Femur (tissue), 1 donor: ENCODE measurements around the gene ICAM4.

Source experiments
- DNase-seq: peaks from one replicate; pipeline ENCODE4 v3.0.0-alpha.2; 2017

The ICAM4 gene

GRCh38 chr19:10291554-10292205 is 4.9 kb downstream of the ICAM4 start:
- no peak for DNase-seq

- peak; percentile 71 for DNase-seq
These were observed 5.5 kb downstream of the ICAM4 start for GRCh38 chr19:10292206-10292788.

DNA sequence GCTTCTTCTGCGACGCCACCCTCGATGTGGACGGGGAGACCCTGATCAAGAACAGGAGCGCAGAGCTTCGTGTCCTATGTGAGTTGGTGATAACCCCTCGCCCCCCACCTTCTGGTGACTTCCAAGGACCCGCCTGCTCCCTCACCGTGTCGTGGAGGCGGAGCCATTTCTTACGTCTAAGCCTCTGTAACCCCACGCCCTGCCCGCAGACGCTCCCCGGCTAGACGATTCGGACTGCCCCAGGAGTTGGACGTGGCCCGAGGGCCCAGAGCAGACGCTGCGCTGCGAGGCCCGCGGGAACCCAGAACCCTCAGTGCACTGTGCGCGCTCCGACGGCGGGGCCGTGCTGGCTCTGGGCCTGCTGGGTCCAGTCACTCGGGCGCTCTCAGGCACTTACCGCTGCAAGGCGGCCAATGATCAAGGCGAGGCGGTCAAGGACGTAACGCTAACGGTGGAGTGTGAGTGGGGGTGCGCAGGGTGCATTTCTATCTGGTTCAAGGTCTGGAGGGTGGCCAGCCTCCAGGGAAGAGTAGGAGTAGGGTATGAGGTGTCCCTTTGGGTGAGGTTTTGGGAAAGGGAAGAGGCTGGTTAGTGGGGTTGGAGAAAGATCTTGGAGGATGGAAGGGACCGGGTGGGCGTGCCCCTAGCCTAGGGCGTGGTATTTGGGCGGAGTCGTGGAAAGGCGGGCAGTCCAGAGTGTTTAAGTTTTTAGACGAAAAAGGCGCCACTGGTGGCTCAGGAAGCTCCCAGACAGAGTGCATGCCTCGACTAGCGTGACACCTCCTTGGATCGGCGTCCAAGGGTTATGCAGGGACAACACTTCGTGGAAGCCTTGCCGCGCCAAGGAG is 6.3 kb downstream of the ICAM4 start:
- no peak for DNase-seq

- DNase-seq, result no peak
These were observed 7.0 kb downstream of the ICAM4 start for GRCh38 chr19:10293637-10294367.

DNA sequence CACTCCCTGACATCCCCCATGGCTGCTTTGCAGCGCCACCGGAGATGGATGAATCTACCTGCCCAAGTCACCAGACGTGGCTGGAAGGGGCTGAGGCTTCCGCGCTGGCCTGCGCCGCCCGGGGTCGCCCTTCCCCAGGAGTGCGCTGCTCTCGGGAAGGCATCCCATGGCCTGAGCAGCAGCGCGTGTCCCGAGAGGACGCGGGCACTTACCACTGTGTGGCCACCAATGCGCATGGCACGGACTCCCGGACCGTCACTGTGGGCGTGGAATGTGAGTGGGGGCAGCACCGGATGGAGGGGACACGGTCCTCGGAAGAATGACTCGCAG is 7.6 kb downstream of the ICAM4 start:
- no peak for DNase-seq

- peak; percentile 25 for DNase-seq
These were observed 8.6 kb downstream of the ICAM4 start for GRCh38 chr19:10295305-10295846.

DNA sequence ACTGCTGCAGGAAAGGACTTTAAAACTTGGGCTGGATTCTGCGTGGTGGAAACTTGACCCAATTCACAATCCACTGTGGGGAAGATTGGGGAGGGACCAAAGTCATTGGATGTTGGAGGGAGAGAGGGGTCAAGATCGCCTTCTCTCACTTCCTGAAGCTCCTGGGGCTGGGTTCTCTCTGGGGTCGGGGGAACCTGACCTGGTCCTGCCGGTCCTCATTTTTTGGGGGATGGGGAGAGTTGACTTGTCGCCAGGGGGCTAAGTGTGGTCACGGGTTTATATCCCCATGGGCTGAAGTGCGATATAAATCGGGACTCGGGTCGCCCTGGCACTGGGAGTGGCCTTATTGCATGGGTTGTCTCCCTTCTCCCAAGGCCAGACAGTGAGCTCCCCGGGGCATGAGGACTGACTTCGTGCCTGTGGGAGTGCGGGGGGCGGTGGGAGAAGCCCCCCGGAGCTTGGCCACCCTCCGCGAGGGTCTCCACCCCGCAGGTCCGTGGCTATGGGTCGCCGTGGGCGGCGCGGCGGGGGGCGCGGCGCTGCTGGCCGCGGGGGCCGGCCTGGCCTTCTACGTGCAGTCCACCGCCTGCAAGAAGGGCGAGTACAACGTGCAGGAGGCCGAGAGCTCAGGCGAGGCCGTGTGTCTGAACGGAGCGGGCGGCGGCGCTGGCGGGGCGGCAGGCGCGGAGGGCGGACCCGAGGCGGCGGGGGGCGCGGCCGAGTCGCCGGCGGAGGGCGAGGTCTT is 9.3 kb downstream of the ICAM4 start:
- DNase-seq, result peak; percentile 27

DNA sequence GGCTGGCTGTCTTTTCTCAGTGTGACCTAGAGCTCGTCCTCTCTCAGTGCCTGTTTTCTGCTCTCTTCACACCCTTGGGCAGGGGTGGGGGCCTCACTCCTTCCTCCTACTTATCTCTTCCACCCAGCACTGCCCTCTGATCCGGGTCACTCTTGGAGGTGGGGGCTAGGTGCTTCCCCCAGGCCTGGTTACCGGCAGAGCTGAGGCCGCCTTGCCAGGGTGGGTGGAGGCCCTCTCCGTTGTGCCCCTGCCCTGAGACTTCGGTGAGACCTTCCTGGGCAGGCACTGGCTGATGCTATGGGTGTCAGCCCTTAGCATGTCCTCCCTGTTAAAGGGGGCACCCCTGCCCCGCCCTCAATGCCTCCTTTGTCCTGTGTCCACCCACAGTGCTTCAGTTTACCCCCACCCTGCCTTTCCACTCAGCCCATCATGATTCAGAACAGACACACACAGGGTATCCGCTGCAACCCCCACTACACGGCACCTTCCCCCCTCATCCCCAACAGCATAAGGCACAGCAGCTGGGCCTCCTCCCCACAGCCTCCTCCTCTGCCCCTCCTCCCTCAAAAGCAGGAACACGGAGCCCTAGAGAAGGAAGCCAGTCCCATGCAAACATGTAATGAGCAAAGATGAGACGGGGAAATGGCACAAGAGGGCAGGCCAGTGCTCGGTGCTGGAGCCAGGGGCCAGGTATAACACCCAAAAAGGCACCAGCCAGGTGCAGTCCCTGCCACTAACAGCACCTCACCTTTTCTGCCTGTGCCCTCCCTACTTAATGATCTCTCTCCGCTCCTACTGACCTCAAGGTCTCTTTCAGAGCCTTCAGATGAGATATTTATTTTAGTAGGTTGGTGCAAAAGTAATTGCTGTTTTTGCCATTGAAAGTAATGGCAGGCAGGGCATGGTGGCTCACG is 13.0 kb downstream of the ICAM4 start:
- peak; percentile 24 for DNase-seq

DNA sequence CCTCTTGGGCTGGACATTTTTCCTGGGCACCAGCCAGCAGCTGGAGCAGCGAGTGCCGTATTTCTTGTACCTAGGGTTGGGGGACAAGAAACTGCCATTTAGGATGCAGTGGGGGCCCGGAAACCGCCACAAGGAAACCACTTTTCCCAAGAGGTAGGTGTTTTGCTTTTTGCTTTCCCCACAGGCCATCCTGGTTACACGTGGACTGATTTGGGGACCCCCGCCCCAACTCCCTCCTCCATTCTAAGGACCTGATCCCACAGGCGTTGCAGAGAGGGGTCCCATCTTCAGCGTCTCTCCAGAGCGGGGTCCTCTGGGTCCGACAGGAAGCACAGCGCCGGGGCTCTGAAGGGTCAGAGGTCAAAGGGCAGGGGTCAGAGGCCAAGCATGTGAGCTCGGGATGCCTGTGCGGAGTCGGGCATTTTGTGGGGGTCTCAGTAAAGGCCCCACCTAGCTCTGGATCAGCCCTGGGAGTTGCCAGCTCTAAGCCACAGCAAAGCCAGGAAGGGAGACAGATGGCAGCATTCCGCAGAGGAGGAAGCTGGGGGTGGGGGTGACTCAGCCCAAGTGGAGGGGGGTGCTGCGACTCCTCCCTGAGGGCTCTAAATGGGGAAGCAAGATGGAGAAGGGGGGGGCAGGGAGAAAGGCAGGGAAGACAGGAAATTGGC is 18.5 kb downstream of the ICAM4 start:
- no peak for DNase-seq

DNA sequence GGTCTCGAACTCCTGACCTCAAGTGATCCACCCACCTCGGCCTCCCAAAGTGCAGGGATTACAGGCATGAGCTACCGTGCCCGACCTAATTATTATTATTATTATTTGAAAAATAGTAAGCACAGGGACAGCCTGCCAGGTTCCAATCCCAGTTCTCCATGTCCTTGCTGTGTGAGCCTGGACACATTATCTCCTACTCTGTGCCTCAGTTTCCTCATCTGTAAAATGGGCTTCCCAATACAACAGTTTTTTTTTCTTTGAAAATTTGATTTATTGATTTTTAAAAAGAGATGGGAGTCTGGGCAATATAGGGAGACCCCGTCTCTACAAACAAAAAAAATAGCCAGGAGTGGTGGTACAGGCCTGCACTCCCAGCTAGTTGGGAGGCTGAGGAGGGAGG is 19.6 kb downstream of the ICAM4 start:
- no peak for DNase-seq

GRCh38 chr19:10309423-10309822 is 22.7 kb downstream of the ICAM4 start, which contains the start of gene ZGLP1:
Gene ZGLP1 (minus strand): TSS chr19:10309815.
- DNase-seq, result no peak

DNA sequence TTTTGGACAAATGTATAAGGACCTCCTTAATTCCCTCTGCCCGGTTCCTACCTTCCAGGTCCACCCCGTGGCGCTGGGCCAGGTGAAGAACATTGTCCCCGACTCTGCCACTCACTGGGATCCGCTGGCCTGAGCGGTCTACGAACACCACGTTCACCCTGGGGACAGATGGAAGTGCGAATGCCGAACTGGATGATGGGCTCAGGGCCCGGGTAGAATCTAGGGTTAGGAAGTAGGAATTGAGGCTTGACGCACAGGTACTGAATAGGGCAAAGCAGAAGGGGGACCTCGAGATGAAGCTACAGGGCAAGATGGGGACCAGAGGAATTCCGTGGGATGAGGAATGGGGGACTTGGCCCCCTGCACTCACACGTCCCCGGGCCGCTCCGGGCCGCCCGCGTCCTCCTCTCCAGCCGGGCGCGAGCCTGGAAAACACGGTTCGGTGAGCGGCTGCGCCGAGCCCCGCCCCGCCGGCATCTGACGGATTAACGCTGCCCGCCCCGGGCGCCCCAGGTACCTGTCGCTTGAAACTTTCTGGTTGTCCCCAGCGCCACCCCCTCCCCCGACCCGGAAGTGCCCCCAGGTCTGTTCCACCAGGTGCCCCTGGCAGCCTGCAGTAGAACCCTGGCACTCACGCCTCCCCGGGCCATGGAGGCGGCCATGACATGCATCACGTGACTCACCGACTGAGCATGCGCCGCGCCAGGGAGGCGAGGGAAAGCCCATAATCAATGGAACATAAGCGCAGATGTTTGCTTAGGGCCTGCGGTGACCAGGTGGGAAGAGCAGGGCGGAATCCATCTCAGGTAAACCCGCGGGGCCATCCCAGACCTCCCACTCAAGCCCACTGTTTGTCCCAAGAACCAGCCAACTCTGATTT is 28.8 kb downstream of the ICAM4 start, which contains the start of gene FDX2:
TSS of gene FDX2 (minus strand) at position 681 of the 880 bp plus-strand sequence. CDS start at position 662, 19 bp downstream.
- peak; percentile 90 for DNase-seq

- no peak for DNase-seq
These were observed 29.7 kb downstream of the ICAM4 start for GRCh38 chr19:10316229-10317044.

DNA sequence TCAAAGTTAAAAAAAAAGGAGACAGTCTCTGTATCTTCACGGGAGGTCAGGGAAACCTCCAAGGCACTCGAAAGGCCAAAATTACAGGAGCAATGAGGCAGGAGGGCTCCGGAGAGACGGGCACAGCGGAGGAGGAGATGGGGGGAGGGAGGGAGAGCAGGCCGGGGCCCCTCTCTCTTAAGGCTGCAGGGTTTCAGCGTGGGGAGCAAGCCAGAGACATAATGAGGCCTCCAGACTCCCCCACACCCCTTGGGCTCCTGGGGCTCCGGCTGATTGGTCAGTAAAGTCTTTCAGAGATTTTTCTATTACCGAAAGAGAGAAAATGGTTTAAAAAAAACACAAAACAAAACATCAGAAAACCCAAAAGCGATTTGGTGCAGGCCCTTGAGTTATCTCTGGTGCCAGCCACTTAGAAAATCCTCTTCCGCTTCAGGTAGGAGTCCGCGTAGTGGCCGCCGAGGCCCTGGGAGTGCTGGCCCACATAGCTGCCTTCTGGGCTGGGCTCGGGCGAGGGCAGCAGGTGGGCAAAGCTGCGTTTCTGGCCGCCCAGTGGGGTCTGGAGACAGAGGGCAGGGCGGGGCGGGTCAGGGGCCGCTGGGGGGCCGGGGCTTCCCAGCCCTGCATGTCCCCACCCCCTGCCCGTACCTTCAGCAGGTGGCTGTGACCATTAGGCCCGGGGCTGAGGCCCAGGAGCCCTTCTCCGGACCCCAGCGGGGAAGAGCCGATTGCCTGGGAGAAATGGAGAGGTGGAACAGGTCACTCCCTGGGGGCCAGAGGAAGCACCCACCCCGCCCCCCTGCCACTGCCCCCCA is 30.5 kb downstream of the ICAM4 start:
- no peak for DNase-seq

DNA sequence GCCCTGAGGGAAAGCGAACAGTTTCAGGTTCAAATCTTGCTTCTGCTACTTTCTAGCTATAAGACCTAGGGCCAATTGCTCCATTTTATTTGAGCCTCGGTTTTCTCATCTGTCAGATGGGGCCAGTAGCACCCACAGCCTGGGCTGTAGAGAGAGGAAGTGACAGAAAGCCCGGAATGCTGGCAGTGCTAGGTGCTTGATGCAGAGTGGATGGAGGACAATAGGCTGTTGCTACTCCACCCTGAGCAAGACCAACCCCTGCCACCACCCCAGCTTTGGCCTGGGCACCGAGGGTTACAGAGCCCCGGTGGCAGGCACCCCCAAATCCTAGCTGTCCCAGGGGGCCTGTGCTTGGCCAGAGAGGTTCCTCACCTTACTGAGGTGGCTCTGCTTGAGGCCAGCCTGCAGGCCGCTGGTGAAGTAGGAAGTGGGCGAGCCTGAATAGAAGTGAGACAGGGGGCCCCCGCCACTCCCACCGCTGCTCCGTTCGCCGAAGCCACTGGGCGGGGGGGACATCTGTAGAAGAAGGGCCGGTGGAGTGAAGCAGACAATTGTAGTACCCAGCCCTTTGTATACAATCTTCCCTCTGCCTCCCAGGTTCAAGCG is 31.2 kb downstream of the ICAM4 start:
- no peak for DNase-seq

DNA sequence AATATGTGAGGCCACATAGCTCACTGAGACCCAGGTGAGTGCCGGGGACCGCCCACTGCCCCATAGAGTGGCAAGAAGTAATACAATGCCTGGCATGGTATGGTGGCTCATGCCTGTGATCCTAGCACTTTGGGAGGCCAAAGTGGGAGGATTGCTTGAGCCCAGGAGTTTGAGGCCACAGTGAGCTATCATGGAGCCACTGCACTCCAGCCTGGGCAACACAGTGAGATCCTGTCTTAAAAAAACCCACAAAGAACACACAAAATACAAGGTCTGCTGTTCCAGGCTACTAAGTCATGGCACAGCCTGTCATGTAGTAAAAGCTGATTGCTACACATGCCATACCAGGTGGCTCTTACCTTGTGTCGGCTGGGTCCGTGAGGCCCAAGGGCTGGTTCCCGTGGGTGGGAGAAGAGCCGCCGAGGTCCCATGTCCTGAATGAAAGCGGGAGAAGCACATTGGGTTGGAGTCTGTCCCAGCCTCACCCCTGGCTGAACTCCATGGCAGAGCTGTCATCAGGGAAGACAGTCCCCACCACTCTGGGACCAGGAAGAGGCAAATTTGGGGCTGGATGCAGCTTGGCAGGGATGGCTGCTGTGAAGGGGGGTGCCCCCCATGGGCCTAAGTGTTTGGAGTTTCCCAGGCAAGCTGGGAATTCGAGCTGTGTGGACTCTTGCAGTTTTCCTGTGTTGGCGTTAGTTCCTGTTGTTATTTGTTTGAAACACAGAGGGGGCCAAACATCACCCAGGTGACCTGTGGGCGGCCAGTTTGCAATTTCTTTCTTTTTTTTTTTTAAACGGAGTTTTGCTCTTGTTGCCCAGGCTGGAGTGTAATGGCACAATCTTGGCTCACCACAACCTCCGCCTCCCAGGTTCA is 32.3 kb downstream of the ICAM4 start:
- no peak for DNase-seq
